Measurements from ENCODE around the gene MGAT4B. TPM values are rescaled to one million over a fixed set of nuclear protein-coding genes. Genes with fewer than 3 reads are reported as not detected.

Gene MGAT4B
- total RNA-seq, 4 donors from 2014 or later: 366 to 1,291 (median 1,007) TPM

DNA sequence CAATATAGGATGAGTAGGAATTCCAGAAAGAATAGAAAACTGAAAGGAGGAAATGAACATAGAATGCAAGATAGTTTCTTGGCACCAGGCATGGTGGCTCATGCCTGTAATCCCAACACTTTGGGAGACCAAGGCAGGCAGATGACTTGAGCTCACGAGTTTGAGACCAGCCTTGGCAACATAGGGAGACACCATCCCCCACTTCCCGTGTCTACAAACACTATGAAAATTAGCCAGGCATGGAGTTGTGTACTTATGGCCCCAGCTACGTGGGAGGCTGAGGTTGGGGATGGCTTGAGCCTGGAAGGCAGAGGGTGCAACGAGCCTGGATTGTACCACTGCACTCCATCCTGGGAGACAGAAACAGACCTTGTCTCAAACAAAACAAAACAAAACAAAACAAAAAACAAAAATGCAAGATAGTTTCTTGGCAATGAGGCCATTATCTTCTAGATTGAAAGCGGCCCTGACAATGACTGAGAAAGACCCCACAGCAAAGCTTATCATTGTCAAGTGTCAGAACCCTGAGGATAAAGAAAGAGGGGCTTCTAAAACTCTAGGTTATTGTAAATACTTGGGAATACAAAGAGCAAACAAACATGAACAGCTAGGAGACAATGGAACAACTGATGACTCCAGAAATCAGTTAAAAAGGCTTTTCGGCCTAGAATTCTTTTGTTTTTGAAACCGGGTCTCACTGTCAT, 23.2 kb upstream of the MGAT4B start:
- Histone ChIP-seq H3K27me3 (no peaks in the 10 kb centered on the region), H3K9me3 (no peaks in the 10 kb centered on the region), H3K4me3 (no peak overlapping the region), H3K4me1 (peaks cover 0 to 33% (median 0%) of the 10 kb centered on the region in 4 donors), H3K36me3 (peaks cover 0 to 94% (median 5%) of the 10 kb centered on the region in 3 donors), H3K27ac (no peak overlapping the region)
- peak in 1 of 3 donors; percentile 19 for DNase-seq
- TF ChIP-seq POLR2A (IDR thresholded peaks at IDR 0.05): no peak

DNA sequence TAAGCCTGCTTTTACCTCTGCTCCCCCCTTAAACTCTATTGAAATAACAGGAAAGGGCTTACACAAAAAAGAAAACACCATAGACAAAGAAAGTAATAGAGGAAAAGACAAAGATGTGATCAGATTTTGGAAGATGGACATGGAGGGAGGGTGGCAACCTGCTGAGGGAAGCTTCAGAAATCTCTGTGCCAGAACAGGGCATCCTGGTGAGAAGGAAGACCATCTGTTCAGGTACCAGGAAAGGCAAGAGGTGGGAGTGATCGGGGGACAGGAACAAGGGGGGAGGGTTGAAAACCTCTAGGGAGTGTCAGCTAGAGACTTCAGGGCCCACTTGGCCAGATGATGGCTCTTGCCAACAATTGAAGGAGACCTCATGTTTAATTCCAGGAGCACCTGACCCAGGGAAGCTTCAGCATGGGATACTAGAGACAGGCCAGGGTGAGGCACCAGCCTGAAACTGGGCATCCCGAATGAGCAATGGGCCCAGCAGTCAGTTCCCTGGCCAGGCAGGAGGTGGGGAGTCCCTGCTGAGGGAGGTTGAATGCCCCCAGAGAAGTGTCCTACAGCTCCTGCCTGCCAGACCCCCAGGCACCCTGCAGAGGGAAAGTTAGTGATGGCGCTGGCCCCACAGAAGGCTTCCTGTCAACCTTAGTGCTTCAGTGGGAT, 22.2 kb upstream of the MGAT4B start:
- Histone ChIP-seq H3K27me3 (no peaks in the 10 kb centered on the region), H3K4me3 (no peak overlapping the region), H3K4me1 (peaks cover 0 to 43% (median 0%) of the 10 kb centered on the region in 4 donors), H3K27ac (no peak overlapping the region), H3K9me3 (no peaks in the 10 kb centered on the region), H3K36me3 (peaks cover 0 to 100% (median 5%) of the 10 kb centered on the region in 3 donors)
- TF ChIP-seq, protein P1, sequence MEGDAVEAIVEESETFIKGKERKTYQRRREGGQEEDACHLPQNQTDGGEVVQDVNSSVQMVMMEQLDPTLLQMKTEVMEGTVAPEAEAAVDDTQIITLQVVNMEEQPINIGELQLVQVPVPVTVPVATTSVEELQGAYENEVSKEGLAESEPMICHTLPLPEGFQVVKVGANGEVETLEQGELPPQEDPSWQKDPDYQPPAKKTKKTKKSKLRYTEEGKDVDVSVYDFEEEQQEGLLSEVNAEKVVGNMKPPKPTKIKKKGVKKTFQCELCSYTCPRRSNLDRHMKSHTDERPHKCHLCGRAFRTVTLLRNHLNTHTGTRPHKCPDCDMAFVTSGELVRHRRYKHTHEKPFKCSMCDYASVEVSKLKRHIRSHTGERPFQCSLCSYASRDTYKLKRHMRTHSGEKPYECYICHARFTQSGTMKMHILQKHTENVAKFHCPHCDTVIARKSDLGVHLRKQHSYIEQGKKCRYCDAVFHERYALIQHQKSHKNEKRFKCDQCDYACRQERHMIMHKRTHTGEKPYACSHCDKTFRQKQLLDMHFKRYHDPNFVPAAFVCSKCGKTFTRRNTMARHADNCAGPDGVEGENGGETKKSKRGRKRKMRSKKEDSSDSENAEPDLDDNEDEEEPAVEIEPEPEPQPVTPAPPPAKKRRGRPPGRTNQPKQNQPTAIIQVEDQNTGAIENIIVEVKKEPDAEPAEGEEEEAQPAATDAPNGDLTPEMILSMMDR (IDR thresholded peaks at IDR 0.05): no peak
- TF ChIP-seq POLR2A (IDR thresholded peaks at IDR 0.05): no peak
- DNase-seq: peak in 1 of 3 donors; percentile 27

DNA sequence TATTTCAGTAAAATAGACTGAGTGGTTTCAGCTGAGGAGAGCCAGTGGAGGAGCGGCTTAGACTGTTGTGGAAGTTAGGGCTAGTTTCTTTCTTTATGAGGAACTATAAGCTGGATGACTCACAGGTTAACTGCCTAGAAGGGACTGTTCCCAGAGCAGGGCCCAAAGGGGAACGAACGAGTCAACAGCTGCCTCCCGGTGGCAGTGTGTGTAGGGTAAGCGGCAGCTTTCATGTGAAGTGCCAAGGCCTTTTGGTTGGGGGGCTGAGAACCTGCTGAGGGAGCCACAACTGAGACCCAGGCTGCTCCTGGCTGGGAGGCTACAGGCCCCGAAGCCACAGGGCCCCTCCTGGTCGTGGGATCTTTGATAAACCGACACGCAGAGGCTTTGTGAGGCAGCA, 21.0 kb upstream of the MGAT4B start:
- Histone ChIP-seq H3K4me3 (peak overlapping the region in 2 of 4 donors; percentile 1 to 16), H3K27me3 (no peaks in the 10 kb centered on the region), H3K27ac (peak overlapping the region in 3 of 4 donors; percentile 37 to 78 (median 61)), H3K4me1 (peaks cover 0 to 55% (median 2%) of the 10 kb centered on the region in 4 donors), H3K36me3 (peaks cover 0 to 100% (median 0%) of the 10 kb centered on the region in 3 donors), H3K9me3 (no peaks in the 10 kb centered on the region)
- peak in 2 of 3 donors; percentile 72 to 81 for DNase-seq
- peak in 1 of 2 donors; percentile 71 for TF ChIP-seq POLR2A (IDR thresholded peaks at IDR 0.05)
- TF ChIP-seq, protein P1 (IDR thresholded peaks at IDR 0.05): peak in 3 of 6 experiments; percentile 37 to 46 (median 40)

DNA sequence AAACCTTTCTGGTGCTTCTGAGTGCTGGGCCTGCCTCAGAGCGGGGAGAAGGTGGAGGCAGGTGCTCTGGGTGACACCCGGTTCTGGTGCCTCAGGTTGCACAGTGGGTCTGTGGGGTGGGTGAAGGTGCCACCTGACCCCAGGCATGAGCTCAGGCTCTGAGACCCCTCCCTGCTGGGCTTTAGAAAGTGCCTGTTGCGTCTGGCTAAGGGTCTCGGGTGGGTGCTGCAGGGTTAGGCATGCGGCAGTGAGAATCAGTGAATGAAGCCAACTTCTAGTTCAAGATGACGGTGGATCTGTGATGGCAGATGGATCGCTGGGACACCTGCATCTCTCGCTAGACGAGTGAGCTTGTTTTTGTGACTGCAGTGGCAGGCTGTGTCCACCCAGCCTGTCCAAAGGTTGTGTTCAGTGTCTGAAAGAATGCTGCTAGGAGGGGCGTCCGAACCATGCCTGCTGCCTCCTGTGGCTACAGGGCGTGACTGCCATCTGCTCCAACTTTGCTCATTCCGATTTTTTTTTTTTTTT, 19.1 kb upstream of the MGAT4B start:
- Histone ChIP-seq H3K27me3 (no peaks in the 10 kb centered on the region), H3K4me3 (peak overlapping the region in 2 of 4 donors; percentile 14 to 17), H3K9me3 (no peaks in the 10 kb centered on the region), H3K27ac (peak overlapping the region in 2 of 4 donors; percentile 61 to 68), H3K36me3 (peaks cover 0 to 87% (median 0%) of the 10 kb centered on the region in 3 donors), H3K4me1 (peaks cover 0 to 64% (median 5%) of the 10 kb centered on the region in 4 donors)
- peak in 2 of 3 donors; percentile 79 to 80 for DNase-seq
- TF ChIP-seq POLR2A (IDR thresholded peaks at IDR 0.05): peak in 1 of 2 donors; percentile 26
- TF ChIP-seq, protein P1 (IDR thresholded peaks at IDR 0.05): peak in 3 of 6 experiments; percentile 43 to 52 (median 50)

DNA sequence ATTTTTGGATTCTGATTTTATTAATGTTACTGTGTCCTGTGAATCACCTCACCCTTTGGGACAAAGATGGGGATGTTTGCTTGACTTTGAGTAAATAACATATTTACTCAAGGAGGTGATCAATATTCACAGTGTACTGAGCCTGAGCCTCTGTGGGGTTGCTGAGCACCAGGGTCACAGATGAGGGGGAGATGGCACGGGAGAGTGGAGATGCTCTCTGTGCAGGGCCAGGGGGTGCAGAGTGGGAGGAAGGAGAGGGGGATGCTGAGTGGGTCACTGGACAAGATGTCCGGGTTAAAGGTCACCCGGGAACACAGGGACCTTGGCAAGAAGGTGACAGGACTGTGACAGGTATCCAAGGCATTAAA, 18.1 kb upstream of the MGAT4B start:
- H3K27ac ChIP-seq: peak overlapping the region in 1 of 4 donors; percentile 68
- TF ChIP-seq, protein P1 (IDR thresholded peaks at IDR 0.05): no peak
- TF ChIP-seq POLR2A (IDR thresholded peaks at IDR 0.05): no peak
- DNase-seq: peak in 1 of 3 donors; percentile 46
- no peaks in the 10 kb centered on the region for H3K9me3 ChIP-seq
- H3K36me3 ChIP-seq: peaks cover 0 to 77% (median 0%) of the 10 kb centered on the region in 3 donors
- no peaks in the 10 kb centered on the region for H3K27me3 ChIP-seq
- no peak overlapping the region for H3K4me3 ChIP-seq
- peaks cover 0 to 69% (median 14%) of the 10 kb centered on the region in 4 donors for H3K4me1 ChIP-seq

Measured in Peyer's patch (tissue), 4 donors.